Kidney (tissue), 14 donors: ENCODE data around the gene TTYH1. TPM values are rescaled to one million over a fixed set of nuclear protein-coding genes. Genes with fewer than 3 reads are reported as not detected.
A peak's percentile ranks its signal among the peaks of the same experiment; 100 is the strongest.

Experiments
- DNase-seq, 5 donors: peaks; one replicate each; pipeline ENCODE4 v3.0.0-alpha.2; 2013 to 2020
- FAIRE-seq: peaks from 2 replicates; lab custom pipeline; 2012; peaks lifted over from hg19 to GRCh38; lab: Jason Lieb, UNC
- H3K27ac ChIP-seq, 2 donors: one replicate each; pipeline ENCODE4 v1.7.0; 2013; ENCODE audit warnings: low read depth in 2 of 2, low read length in 2 of 2, inconsistent platforms in 1 of 2
- H3K27me3 ChIP-seq: one replicate; pipeline ENCODE4 v1.7.1; 2013; ENCODE audit warnings: low read length, inconsistent platforms; ENCODE audit not compliant: control insufficient read depth, insufficient read depth
- H3K36me3 ChIP-seq, 3 donors: one replicate each; pipeline versions ENCODE4 v1.7.0 to v1.7.1; 2013; ENCODE audit warnings: low read length in 3 of 3, control low read depth in 1 of 3, inconsistent platforms in 1 of 3; ENCODE audit not compliant: insufficient read depth in 3 of 3, control insufficient read depth in 2 of 3
- H3K4me1 ChIP-seq, 3 donors: one replicate each; pipeline versions ENCODE4 v1.7.0 to v1.7.1; 2013; ENCODE audit warnings: low read length in 3 of 3, inconsistent platforms in 1 of 3, low read depth in 1 of 3; ENCODE audit not compliant: control insufficient read depth in 2 of 3, insufficient read depth in 2 of 3
- H3K4me3 ChIP-seq, 3 donors: one replicate each; pipeline versions ENCODE4 v1.7.0 to v1.8.1; 2013; ENCODE audit warnings: low read length in 3 of 3, control low read depth in 1 of 3, inconsistent platforms in 1 of 3
- H3K9ac ChIP-seq, 3 donors: one replicate each; pipeline versions ENCODE4 v1.7.0 to v1.7.1; 2013; ENCODE audit warnings: low read length in 3 of 3, control low read depth in 1 of 3, inconsistent platforms in 1 of 3
- H3K9me3 ChIP-seq, 3 donors: one replicate each; pipeline versions ENCODE4 v1.7.0 to v1.7.1; 2013; ENCODE audit warnings: low read length in 3 of 3, control low read depth in 1 of 3, inconsistent platforms in 1 of 3; ENCODE audit not compliant: control insufficient read depth in 2 of 3, insufficient read depth in 1 of 3
- CTCF ChIP-seq: IDR thresholded peaks from 3 replicates; pipeline ENCODE4 v1.5.1; 2012; ENCODE audit warnings: mild to moderate bottlenecking, moderate library complexity, borderline replicate concordance; ENCODE audit not compliant: insufficient read depth; ENCODE audit errors: extremely low read depth
- intact Hi-C: fragments of 100-400 bp; cut with DNase I; formaldehyde crosslinking; loops from one replicate; pipeline ENCODE4 v1.11.1; 2022
- polyA plus RNA-seq: library from polyadenylated mRNA; stranded (reverse); fragments of 350-450 nt; fragmentation: Illumina TruSeq; extraction: RNeasy Lipid Tissue Mini Kit (QIAGEN cat#74804); gene quantifications from one replicate; pipeline ENCODE4 v1.2.3, GENCODE V29; 2014; ENCODE audit warnings: low read depth, low replicate concordance; ENCODE audit not compliant: insufficient read depth
- total RNA-seq: library from RNA; stranded (reverse); fragmentation: NEBNext Ultra II Directional; extraction: Animal tissue kit (Norgen Biotek cat#: 25700); gene quantifications from one replicate; pipeline ENCODE4 v1.2.1, GENCODE V29; 2021
- donor health status: control.
- donor health status: control.
- donor health status: control.
- donor health status: control.
- donor health status: control.
- donor health status: DM: yes; HTN: yes; CAD: no.
- donor health status: Normal renal cell carcinoma (clear cell type).

Gene TTYH1
- total and polyA plus RNA-seq, 2 donors from 2014 or later: 1.5 to 1.9 TPM

- Histone ChIP-seq H3K4me3 (no peak overlapping the region), H3K27ac (no peak overlapping the region), H3K9ac (no peak overlapping the region), H3K36me3 (no peaks in the 10 kb centered on the region), H3K4me1 (peaks cover 0 to 3% (median 3%) of the 10 kb centered on the region in 3 donors), H3K9me3 (no peaks in the 10 kb centered on the region), H3K27me3 (no peaks in the 10 kb centered on the region)
- intact Hi-C loops: no loop called here
- FAIRE-seq (no peak), DNase-seq (peak in 1 of 5 donors; percentile 74)
- no peak for TF ChIP-seq CTCF
These were observed 14.4 kb downstream of the TTYH1 start for GRCh38 chr19:54429545-54430227.

- intact Hi-C loops: no loop called here
- Histone ChIP-seq H3K9ac (no peak overlapping the region), H3K9me3 (no peaks in the 10 kb centered on the region), H3K27me3 (no peaks in the 10 kb centered on the region), H3K4me1 (peaks cover 0 to 3% (median 3%) of the 10 kb centered on the region in 3 donors), H3K36me3 (no peaks in the 10 kb centered on the region), H3K4me3 (no peak overlapping the region), H3K27ac (no peak overlapping the region)
- peak; percentile 78 to 89 (median 82) for DNase-seq
- peak; percentile 13 for TF ChIP-seq CTCF
- FAIRE-seq: no peak
These were observed 15.3 kb downstream of the TTYH1 start for GRCh38 chr19:54430306-54431254.

DNA sequence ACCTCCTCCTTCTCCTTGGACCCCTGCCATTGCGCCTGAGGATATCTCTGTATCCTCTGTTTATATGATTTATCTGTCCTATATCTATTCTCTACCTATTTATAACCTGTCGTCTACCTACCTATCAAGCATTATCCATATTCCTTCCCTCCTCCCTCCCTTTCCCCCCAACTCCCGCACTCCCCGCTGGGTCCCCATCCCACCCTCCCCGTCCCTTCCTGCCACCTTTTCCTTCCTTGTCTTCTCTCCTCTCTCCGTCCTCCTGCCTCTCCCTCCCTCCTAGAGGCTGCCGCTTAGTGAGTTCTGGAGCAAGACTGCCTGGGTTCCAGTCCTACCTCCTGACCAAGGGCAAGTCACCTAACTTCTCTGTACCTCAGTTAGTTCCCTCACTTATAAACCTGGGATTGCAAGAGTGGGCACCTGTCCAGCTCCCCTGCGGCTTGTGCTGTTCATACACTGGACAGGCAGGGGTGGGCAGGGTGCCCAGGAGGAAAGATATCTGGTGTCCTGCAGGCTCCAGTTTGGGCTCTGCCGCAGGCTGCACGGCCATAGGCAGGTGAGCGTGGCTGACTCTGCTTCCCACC is 16.1 kb downstream of the TTYH1 start:
- intact Hi-C loops: no loop called here
- H3K9me3 ChIP-seq: no peaks in the 10 kb centered on the region
- no peak overlapping the region for H3K4me3 ChIP-seq
- peaks cover 0 to 3% (median 3%) of the 10 kb centered on the region in 3 donors for H3K4me1 ChIP-seq
- peak in 1 of 5 donors; percentile 90 for DNase-seq
- no peak overlapping the region for H3K9ac ChIP-seq
- no peak overlapping the region for H3K27ac ChIP-seq
- no peaks in the 10 kb centered on the region for H3K27me3 ChIP-seq
- no peak for FAIRE-seq
- no peaks in the 10 kb centered on the region for H3K36me3 ChIP-seq
- no peak for TF ChIP-seq CTCF
